Stimulated activated naive B cell treated with anti-CD40 and anti-IgM and Interleukin-4, amounts not matched to agents 10 μg/mL and 1 μg/mL and 100 μg/mL, for 72 hours (primary cell): ENCODE data around the gene DDX4.

Experiments used
- ATAC-seq, 2 donors: fragments of 150-1000 bp; cut with Tn5 transposase; replicated peaks; 2 replicates each; pipeline ENCODE4 v1.10.0; 2021; ENCODE audit warnings: moderate library complexity in 1 of 2
- DNase-seq: peaks from one replicate; pipeline ENCODE4 v3.0.0; 2021
- H3K27ac Mint-ChIP-seq: one replicate; pipeline ENCODE4 v1.8.0; 2022; ENCODE audit warnings: mild to moderate bottlenecking, mixed read lengths
- H3K27me3 Mint-ChIP-seq, 2 donors: one replicate each; pipeline ENCODE4 v1.8.0; 2022; ENCODE audit warnings: mixed read lengths in 2 of 2
- H3K36me3 Mint-ChIP-seq, 2 donors: one replicate each; pipeline ENCODE4 v1.8.0; 2022; ENCODE audit warnings: mixed read lengths in 2 of 2, mild to moderate bottlenecking in 1 of 2
- H3K4me1 Mint-ChIP-seq, 2 donors: one replicate each; pipeline ENCODE4 v1.8.0; 2022; ENCODE audit warnings: mixed read lengths in 2 of 2, mild to moderate bottlenecking in 1 of 2
- H3K4me3 Mint-ChIP-seq, 2 donors: one replicate each; pipeline ENCODE4 v1.8.0; 2022; ENCODE audit warnings: mild to moderate bottlenecking in 2 of 2, mixed read lengths in 2 of 2, moderate library complexity in 1 of 2
- H3K9me3 Mint-ChIP-seq, 2 donors: one replicate each; pipeline ENCODE4 v1.8.0; 2022; ENCODE audit warnings: mixed read lengths in 2 of 2, mild to moderate bottlenecking in 1 of 2

Gene DDX4

GRCh38 chr5:55820488-55820887, 82.6 kb downstream of the DDX4 start:
- peaks cover 47 to 55% of the 10 kb centered on the region in 2 donors for H3K27me3 Mint-ChIP-seq
- H3K4me1 Mint-ChIP-seq = peaks cover 3 to 7% of the 10 kb centered on the region in 2 donors
- DNase-seq (no peak), ATAC-seq (no peak)
- H3K4me3 Mint-ChIP-seq = no peak overlapping the region
- no peaks in the 10 kb centered on the region for H3K36me3 Mint-ChIP-seq
- no peaks in the 10 kb centered on the region for H3K9me3 Mint-ChIP-seq
- H3K27ac Mint-ChIP-seq = no peak overlapping the region

DNA sequence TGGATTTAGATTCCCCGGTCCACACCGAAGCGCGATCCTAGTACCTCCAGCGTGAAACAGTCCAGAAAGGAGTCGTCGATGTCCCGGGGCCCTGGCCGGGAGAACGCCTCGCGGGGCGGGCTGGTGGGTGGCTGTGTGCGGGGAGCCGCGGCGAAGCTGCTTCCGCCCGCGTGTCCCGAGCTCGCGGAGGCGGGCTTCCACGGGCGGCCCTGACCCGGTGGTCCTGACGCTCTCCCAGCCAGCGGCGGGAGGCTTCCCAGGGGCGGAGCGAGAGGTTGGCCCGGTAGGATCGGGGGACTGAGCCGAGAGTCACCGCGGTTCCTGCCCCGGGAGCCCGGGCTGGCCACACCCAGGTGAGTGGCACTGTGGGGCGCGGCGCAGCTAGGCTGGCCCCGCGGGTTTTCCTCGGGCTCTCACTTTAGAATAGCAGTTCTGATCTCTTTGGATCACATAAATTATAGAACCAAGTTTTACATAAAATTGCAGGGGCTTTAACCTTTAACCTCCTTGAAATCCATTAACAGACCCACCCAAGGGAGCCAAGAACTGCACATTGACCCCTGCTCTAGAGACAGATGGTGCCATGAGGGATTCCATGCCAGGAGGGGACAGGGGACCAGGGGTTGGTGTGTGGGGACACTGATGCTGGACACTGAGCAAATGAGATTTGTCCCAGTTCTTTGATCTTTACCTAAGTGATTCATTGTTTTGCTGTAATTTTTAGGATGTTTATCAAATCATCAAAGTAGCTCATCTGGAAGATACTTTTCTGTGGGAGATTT, 84.1 kb downstream of the DDX4 start:
- Mint-ChIP-seq H3K27ac (no peak overlapping the region), H3K27me3 (peaks cover 52 to 61% of the 10 kb centered on the region in 2 donors), H3K36me3 (no peaks in the 10 kb centered on the region), H3K4me1 (peaks cover 3 to 7% of the 10 kb centered on the region in 2 donors), H3K4me3 (peak overlapping the region in 1 of 2 donors; percentile 64), H3K9me3 (no peaks in the 10 kb centered on the region)
- peak in 1 of 2 donors; percentile 21 for ATAC-seq
- DNase-seq = no peak

DNA sequence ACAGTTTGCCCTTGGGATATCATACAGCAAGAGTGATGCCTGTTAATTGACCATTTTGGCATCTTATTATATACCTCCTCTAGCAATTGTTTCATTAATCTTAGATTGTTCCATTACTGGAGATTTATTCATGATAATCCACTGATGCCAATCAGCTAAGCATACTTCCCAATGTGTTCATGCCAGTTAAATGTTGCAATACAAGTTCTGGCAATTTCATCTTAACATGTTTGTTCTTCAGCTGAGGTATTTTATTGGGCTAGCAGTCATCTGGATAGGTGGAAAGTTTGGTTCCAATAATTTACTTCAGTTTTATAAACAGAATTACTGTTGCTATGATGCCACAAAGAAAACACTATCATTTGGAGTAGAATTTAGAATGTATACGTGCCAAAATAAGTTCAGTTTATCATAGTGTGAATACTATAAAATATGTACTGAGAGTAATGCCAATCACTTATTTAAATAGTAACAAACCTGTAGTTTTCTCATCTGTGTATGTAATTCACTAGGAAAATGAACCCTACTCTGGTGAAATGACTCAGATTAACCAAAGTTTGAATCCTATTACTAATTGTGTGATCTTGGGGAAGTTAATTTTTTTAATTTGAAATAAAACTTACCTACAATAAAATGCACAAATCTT, 85.4 kb downstream of the DDX4 start:
- Mint-ChIP-seq H3K27ac (no peak overlapping the region), H3K9me3 (no peaks in the 10 kb centered on the region), H3K4me1 (peaks cover 3 to 7% of the 10 kb centered on the region in 2 donors), H3K36me3 (no peaks in the 10 kb centered on the region), H3K27me3 (peaks cover 57 to 67% of the 10 kb centered on the region in 2 donors), H3K4me3 (no peak overlapping the region)
- ATAC-seq (no peak), DNase-seq (no peak)

DNA sequence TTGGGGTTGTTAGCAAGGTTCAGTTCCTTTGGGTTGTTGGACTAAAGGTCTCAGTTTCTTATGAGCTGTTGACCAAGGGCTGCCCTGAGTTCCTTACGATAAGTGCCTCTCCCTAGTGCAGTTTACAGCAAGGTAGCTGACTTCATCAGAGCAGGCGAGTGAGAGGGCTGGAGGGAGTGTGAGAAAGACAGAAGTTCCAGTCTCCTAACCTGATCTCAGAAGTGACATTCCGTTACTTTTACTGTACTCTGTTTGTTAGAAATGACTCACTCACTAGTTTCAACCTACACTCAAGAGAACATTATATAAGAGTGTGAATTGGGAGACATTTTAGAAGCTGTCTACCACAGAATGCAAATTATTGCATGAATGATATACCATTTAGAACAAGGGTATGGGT, 92.1 kb downstream of the DDX4 start:
- DNase-seq (no peak), ATAC-seq (no peak)
- Mint-ChIP-seq H3K27ac (no peak overlapping the region), H3K4me3 (no peak overlapping the region), H3K9me3 (peaks cover 0 to 7% of the 10 kb centered on the region in 2 donors), H3K36me3 (no peaks in the 10 kb centered on the region), H3K27me3 (peaks cover 18% of the 10 kb centered on the region in 2 donors), H3K4me1 (no peaks in the 10 kb centered on the region)

DNA sequence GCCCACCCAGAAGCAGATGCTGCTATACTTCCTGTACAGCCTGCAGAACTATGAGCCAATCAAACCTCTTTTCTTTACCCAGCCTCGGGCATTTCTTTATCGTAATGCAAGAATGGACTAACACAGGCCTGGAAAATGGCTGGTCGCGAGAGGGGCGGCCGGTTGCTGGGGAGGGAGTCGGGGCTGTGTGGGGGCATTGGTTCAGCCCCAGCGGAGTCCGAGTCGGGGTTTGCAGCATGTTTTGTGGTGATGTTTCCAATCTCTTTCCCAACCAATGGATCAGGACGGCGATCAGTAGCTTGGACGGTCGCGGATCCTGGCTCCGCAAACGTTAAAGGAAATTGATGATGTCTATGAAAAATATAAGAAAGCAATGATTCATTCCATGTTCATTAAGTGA, 94.6 kb downstream of the DDX4 start:
- peaks cover 3 to 9% of the 10 kb centered on the region in 2 donors for H3K27me3 Mint-ChIP-seq
- DNase-seq = no peak
- no peak overlapping the region for H3K4me3 Mint-ChIP-seq
- ATAC-seq = no peak
- H3K9me3 Mint-ChIP-seq = peaks cover 0 to 7% of the 10 kb centered on the region in 2 donors
- H3K4me1 Mint-ChIP-seq = no peaks in the 10 kb centered on the region
- H3K27ac Mint-ChIP-seq = no peak overlapping the region
- no peaks in the 10 kb centered on the region for H3K36me3 Mint-ChIP-seq

- Mint-ChIP-seq H3K4me3 (no peak overlapping the region), H3K9me3 (peaks cover 0 to 7% of the 10 kb centered on the region in 2 donors), H3K27me3 (peaks cover 0 to 4% of the 10 kb centered on the region in 2 donors), H3K36me3 (no peaks in the 10 kb centered on the region), H3K27ac (no peak overlapping the region), H3K4me1 (no peaks in the 10 kb centered on the region)
- DNase-seq (no peak), ATAC-seq (no peak)
These were observed 98.3 kb downstream of the DDX4 start for GRCh38 chr5:55836191-55836590.

DNA sequence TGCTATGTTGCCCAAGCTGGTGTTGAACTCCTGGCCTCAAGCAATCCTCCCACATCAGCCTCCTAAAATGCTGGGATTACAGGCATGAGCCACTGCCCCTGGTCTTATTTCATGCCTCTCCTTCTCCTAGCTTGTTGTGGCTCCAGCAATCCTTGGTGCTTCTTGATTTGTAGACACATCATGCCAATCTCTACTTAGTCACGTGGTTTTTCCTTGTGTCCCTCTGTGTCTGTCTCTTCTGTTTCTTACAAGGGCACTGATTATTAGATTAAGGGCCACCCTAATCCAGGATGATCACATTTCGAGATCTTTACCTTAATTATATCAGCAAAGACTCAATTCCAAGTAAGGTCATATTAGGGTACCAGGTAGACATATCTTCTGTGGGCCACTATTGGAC, 104.1 kb downstream of the DDX4 start:
- Mint-ChIP-seq H3K27ac (no peak overlapping the region), H3K9me3 (peaks cover 10 to 11% of the 10 kb centered on the region in 2 donors), H3K27me3 (peaks cover 7 to 13% of the 10 kb centered on the region in 2 donors), H3K4me1 (no peaks in the 10 kb centered on the region), H3K4me3 (no peak overlapping the region), H3K36me3 (no peaks in the 10 kb centered on the region)
- DNase-seq (no peak), ATAC-seq (no peak)

- DNase-seq (no peak), ATAC-seq (no peak)
- Mint-ChIP-seq H3K27me3 (peaks cover 22 to 25% of the 10 kb centered on the region in 2 donors), H3K9me3 (peaks cover 8 to 11% of the 10 kb centered on the region in 2 donors), H3K36me3 (no peaks in the 10 kb centered on the region), H3K27ac (no peak overlapping the region), H3K4me1 (no peaks in the 10 kb centered on the region), H3K4me3 (no peak overlapping the region)
These were observed 110.0 kb downstream of the DDX4 start for GRCh38 chr5:55847837-55848236.

GRCh38 chr5:55848783-55849182, 110.9 kb downstream of the DDX4 start:
- Mint-ChIP-seq H3K4me1 (no peaks in the 10 kb centered on the region), H3K27me3 (peaks cover 20 to 22% of the 10 kb centered on the region in 2 donors), H3K36me3 (no peaks in the 10 kb centered on the region), H3K4me3 (no peak overlapping the region), H3K9me3 (peaks cover 6 to 7% of the 10 kb centered on the region in 2 donors), H3K27ac (no peak overlapping the region)
- ATAC-seq (no peak), DNase-seq (no peak)

GRCh38 chr5:55850839-55851674, 113.2 kb downstream of the DDX4 start, which contains the start of gene IL31RA:
TSS of gene IL31RA (plus strand) at chr5:55851357. CDS start at chr5:55851571, 214 bp downstream.
- no peak for DNase-seq
- no peaks in the 10 kb centered on the region for H3K9me3 Mint-ChIP-seq

GRCh38 chr5:55851675-55851979, 113.8 kb downstream of the DDX4 start:
- H3K4me1 Mint-ChIP-seq = no peaks in the 10 kb centered on the region
- H3K27me3 Mint-ChIP-seq = peaks cover 15 to 26% of the 10 kb centered on the region in 2 donors
- no peak for ATAC-seq
- no peaks in the 10 kb centered on the region for H3K9me3 Mint-ChIP-seq
- DNase-seq = no peak
- no peak overlapping the region for H3K27ac Mint-ChIP-seq
- no peak overlapping the region for H3K4me3 Mint-ChIP-seq
- H3K36me3 Mint-ChIP-seq = no peaks in the 10 kb centered on the region

More at GRCh38 chr5:55850839-55851674, 113.2 kb downstream of the DDX4 start, which contains the start of gene IL31RA:
- H3K4me1 Mint-ChIP-seq = no peaks in the 10 kb centered on the region
- ATAC-seq = no peak
- H3K27me3 Mint-ChIP-seq = peaks cover 16 to 26% of the 10 kb centered on the region in 2 donors
- H3K27ac Mint-ChIP-seq = no peak within 1 kb of the TSS
- H3K36me3 Mint-ChIP-seq = no peaks in the 10 kb centered on the region
- no peak within 1 kb of the TSS for H3K4me3 Mint-ChIP-seq

DNA sequence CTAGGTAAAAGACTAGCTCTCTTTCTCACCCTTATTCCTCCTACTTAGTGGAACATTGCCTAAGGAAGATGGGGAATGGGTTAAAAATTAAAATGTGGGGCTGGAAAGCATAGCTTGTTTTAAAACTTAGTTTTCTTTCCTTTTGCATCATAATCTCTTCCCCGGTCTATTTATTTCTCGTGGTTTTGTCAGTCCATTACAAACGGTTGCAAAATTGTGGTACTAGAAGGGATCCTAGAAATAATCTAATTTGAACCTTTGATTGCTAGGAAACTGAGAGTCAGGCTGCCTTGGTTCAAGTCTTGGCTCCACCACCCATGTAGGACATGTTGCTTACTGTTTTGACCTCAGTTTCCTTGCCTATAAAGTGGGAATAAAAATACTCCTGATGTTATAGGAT, 114.6 kb downstream of the DDX4 start:
- Mint-ChIP-seq H3K9me3 (no peaks in the 10 kb centered on the region), H3K27ac (no peak overlapping the region), H3K27me3 (peaks cover 15 to 27% of the 10 kb centered on the region in 2 donors), H3K4me3 (no peak overlapping the region), H3K4me1 (no peaks in the 10 kb centered on the region), H3K36me3 (no peaks in the 10 kb centered on the region)
- DNase-seq (no peak), ATAC-seq (no peak)

- H3K9me3 Mint-ChIP-seq = no peaks in the 10 kb centered on the region
- DNase-seq (no peak), ATAC-seq (no peak)
- H3K27ac Mint-ChIP-seq = no peak overlapping the region
- peaks cover 15 to 30% of the 10 kb centered on the region in 2 donors for H3K27me3 Mint-ChIP-seq
- H3K36me3 Mint-ChIP-seq = no peaks in the 10 kb centered on the region
- H3K4me3 Mint-ChIP-seq = no peak overlapping the region
- H3K4me1 Mint-ChIP-seq = no peaks in the 10 kb centered on the region
These were observed 115.3 kb downstream of the DDX4 start for GRCh38 chr5:55853041-55853670.

- no peak overlapping the region for H3K27ac Mint-ChIP-seq
- H3K4me3 Mint-ChIP-seq = no peak overlapping the region
- peaks cover 18 to 33% of the 10 kb centered on the region in 2 donors for H3K27me3 Mint-ChIP-seq
- no peaks in the 10 kb centered on the region for H3K9me3 Mint-ChIP-seq
- H3K36me3 Mint-ChIP-seq = no peaks in the 10 kb centered on the region
- ATAC-seq (no peak), DNase-seq (no peak)
- no peaks in the 10 kb centered on the region for H3K4me1 Mint-ChIP-seq
These were observed 116.0 kb downstream of the DDX4 start for GRCh38 chr5:55853818-55854217.
